H1 (cell line): Measurements from ENCODE around the gene UFD1.

ENCODE experiments used
- EP300 ChIP-seq, 2 experiments: IDR thresholded peaks; 1 replicate in 1 of 2; 2 replicates in 1 of 2; pipeline ENCODE4 v1.6.1; 2011 to 2012; ENCODE audit warnings: low read depth in 2 of 2, low read length in 2 of 2, mild to moderate bottlenecking in 2 of 2, borderline replicate concordance in 1 of 2, inconsistent platforms in 1 of 2, moderate library complexity in 1 of 2
- JUN ChIP-seq: IDR thresholded peaks from 2 replicates; pipeline ENCODE4 v1.6.1; 2011; ENCODE audit warnings: low read depth, mild to moderate bottlenecking, improper control_type of control experiment, low read length
- POLR2A ChIP-seq, 2 experiments: IDR thresholded peaks; 1 replicate in 1 of 2; 2 replicates in 1 of 2; pipeline ENCODE4 v1.6.1; 2011; ENCODE audit warnings: low read depth in 2 of 2, low read length in 2 of 2, mild to moderate bottlenecking in 2 of 2; ENCODE audit errors: control extremely low read depth in 1 of 2
- POLR2AphosphoS5 ChIP-seq: IDR thresholded peaks from 2 replicates; pipeline ENCODE4 v1.6.1; 2011; ENCODE audit warnings: low read depth, low read length
- SIN3A ChIP-seq, 2 experiments: IDR thresholded peaks in 1 of 2; conservative IDR thresholded peaks in 1 of 2; 2 replicates each; pipeline ENCODE4 v1.6.1; 2011 to 2012; ENCODE audit warnings: low read length in 2 of 2, improper control_type of control experiment in 1 of 2, low read depth in 1 of 2, mild to moderate bottlenecking in 1 of 2
- TF ChIP-seq, protein P1 (sequence below), 3 experiments: IDR thresholded peaks; 1 replicate in 2 of 3; 2 replicates in 1 of 3; pipeline versions ENCODE4 v1.5.1 to v1.6.1; 2011; ENCODE audit warnings: low read length in 3 of 3, mild to moderate bottlenecking in 3 of 3, inconsistent platforms in 2 of 3, low read depth in 1 of 3, moderate library complexity in 1 of 3; ENCODE audit not compliant: insufficient read depth in 1 of 3; ENCODE audit errors: control extremely low read depth in 1 of 3
- TF ChIP-seq, protein P2 (sequence below): IDR thresholded peaks from 2 replicates; pipeline ENCODE4 v1.6.1; 2011; ENCODE audit warnings: low read length, improper control_type of control experiment

DNA sequence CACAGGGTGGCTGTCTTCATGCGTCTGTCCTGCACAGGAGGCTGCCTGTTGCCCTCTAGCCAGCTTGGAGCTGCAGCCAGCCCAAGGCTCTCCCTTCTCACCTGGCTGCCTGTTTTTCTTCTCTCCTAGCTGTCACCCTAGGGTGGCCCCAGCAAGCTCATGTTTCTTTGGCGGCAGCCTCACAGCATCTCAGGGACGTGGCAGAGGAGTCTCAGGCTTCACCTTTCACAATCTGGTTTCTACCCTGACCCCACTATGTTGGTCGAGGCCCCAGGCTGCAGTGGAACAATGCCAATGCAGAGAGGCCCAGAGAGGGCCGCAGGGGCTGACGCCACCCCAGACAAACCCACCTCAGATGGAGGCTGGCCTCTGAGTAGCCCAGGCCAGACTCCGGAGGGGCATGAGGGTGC lies 47.7 kb upstream of the UFD1 start:
- TF ChIP-seq, protein P1, sequence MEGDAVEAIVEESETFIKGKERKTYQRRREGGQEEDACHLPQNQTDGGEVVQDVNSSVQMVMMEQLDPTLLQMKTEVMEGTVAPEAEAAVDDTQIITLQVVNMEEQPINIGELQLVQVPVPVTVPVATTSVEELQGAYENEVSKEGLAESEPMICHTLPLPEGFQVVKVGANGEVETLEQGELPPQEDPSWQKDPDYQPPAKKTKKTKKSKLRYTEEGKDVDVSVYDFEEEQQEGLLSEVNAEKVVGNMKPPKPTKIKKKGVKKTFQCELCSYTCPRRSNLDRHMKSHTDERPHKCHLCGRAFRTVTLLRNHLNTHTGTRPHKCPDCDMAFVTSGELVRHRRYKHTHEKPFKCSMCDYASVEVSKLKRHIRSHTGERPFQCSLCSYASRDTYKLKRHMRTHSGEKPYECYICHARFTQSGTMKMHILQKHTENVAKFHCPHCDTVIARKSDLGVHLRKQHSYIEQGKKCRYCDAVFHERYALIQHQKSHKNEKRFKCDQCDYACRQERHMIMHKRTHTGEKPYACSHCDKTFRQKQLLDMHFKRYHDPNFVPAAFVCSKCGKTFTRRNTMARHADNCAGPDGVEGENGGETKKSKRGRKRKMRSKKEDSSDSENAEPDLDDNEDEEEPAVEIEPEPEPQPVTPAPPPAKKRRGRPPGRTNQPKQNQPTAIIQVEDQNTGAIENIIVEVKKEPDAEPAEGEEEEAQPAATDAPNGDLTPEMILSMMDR (IDR thresholded peaks at IDR 0.05; ENCODE audit: control extremely low read depth in 1 of 3, insufficient read depth in 1 of 3, low read depth in 1 of 3, low read length in 3 of 3), result no peak
- TF ChIP-seq POLR2A (IDR thresholded peaks at IDR 0.05; ENCODE audit: control extremely low read depth in 1 of 2, low read depth in 2 of 2, low read length in 2 of 2) (no peak), JUN (no peak), EP300 (IDR thresholded peaks at IDR 0.05; ENCODE audit: borderline replicate concordance in 1 of 2, low read depth in 2 of 2, low read length in 2 of 2) (no peak), POLR2AphosphoS5 (no peak), SIN3A (conservative IDR thresholded peaks at IDR 0.05 in 1 of 2, IDR thresholded peaks at IDR 0.05 in 1 of 2; ENCODE audit: low read depth in 1 of 2, low read length in 2 of 2) (no peak)
- TF ChIP-seq, protein P2, sequence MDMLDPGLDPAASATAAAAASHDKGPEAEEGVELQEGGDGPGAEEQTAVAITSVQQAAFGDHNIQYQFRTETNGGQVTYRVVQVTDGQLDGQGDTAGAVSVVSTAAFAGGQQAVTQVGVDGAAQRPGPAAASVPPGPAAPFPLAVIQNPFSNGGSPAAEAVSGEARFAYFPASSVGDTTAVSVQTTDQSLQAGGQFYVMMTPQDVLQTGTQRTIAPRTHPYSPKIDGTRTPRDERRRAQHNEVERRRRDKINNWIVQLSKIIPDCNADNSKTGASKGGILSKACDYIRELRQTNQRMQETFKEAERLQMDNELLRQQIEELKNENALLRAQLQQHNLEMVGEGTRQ, result no peak
